Fibroblast of lung (primary cell): Measurements from ENCODE around the gene FRA10AC1.

Source experiments
- EZH2 ChIP-seq: IDR thresholded peaks from 2 replicates; pipeline ENCODE4 v1.5.1; 2012; ENCODE audit warnings: low read length, control low read depth, mild to moderate bottlenecking; ENCODE audit errors: missing control alignments
- TF ChIP-seq, protein P1 (sequence below), 2 donors: IDR thresholded peaks in 1 of 2; conservative IDR thresholded peaks in 1 of 2; 1 replicate in 1 of 2; 2 replicates in 1 of 2; pipeline ENCODE4 v1.5.1; 2011 to 2012; ENCODE audit warnings: low read length in 2 of 2, control low read depth in 1 of 2, inconsistent platforms in 1 of 2, low read depth in 1 of 2, mild to moderate bottlenecking in 1 of 2

DNA sequence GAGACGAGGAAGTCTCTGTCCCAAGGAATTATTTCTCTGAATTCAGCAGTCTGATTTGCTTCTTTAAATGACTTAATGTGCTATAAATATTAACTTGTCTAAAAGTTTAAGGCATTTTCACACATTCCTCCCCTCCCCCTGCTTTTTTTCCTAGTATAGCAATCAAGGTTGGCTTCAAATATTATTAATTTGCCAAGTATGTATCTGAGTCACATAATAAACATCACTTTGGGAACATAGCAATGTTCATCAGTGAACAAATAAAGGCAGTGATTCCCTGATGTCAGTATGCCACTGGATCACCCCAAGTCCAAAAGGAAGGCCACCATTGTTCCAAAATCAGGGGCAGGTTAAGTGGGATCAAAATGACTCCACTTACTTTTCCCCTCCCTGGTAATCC lies 49.5 kb downstream of the FRA10AC1 start:
- TF ChIP-seq, protein P1, sequence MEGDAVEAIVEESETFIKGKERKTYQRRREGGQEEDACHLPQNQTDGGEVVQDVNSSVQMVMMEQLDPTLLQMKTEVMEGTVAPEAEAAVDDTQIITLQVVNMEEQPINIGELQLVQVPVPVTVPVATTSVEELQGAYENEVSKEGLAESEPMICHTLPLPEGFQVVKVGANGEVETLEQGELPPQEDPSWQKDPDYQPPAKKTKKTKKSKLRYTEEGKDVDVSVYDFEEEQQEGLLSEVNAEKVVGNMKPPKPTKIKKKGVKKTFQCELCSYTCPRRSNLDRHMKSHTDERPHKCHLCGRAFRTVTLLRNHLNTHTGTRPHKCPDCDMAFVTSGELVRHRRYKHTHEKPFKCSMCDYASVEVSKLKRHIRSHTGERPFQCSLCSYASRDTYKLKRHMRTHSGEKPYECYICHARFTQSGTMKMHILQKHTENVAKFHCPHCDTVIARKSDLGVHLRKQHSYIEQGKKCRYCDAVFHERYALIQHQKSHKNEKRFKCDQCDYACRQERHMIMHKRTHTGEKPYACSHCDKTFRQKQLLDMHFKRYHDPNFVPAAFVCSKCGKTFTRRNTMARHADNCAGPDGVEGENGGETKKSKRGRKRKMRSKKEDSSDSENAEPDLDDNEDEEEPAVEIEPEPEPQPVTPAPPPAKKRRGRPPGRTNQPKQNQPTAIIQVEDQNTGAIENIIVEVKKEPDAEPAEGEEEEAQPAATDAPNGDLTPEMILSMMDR (conservative IDR thresholded peaks at IDR 0.05 in 1 of 2, IDR thresholded peaks at IDR 0.05 in 1 of 2; ENCODE audit: low read depth in 1 of 2, low read length in 2 of 2): no peak
- no peak for TF ChIP-seq EZH2
